ENCODE measurements around the gene CUL5. TPM values are rescaled to one million over a fixed set of nuclear protein-coding genes. Genes with fewer than 3 reads are reported as not detected.
A peak's percentile ranks its signal among the peaks of the same experiment; 100 is the strongest.

Gene CUL5
- total RNA-seq, 1 experiment from 2014 or later = 63.1 TPM

- DNase-seq (ENCODE audit: low spot score) = no peak
- H3K27me3 ChIP-seq (replicated peaks; ENCODE audit: insufficient read depth, low read depth, low read length, poor library complexity) = no peaks in the 10 kb centered on the region
- H3K4me1 ChIP-seq (ENCODE audit: insufficient read depth, low read length, poor library complexity, severe bottlenecking) = peaks cover 9% of the 10 kb centered on the region
- peak overlapping the region; percentile 71 for H3K4me3 ChIP-seq (ENCODE audit: low read depth, low read length, poor library complexity, severe bottlenecking)
- H3K9me3 ChIP-seq (ENCODE audit: low read depth, low read length, poor library complexity, severe bottlenecking) = no peaks in the 10 kb centered on the region
- no peak for TF ChIP-seq CTCF (conservative IDR thresholded peaks at IDR 0.05; ENCODE audit: low read depth, low read length)
- TF ChIP-seq EZH2 (IDR thresholded peaks at IDR 0.05; ENCODE audit: borderline replicate concordance, low read depth, low read length, poor library complexity, severe bottlenecking) = no peak
- ChIA-PET POLR2A (ENCODE audit: low non-redundant PET) (no interaction called here), CTCF (no interaction called here)
- intact Hi-C loops (cut with micrococcal nuclease; ENCODE audit: unreplicated experiment) = no loop called here
- peak overlapping the region; percentile 75 for H3K27ac ChIP-seq (ENCODE audit: low read depth, low read length, poor library complexity, severe bottlenecking)
- TSS peak; percentile 55 for BruUV-seq (replicated peaks)
- no peaks in the 10 kb centered on the region for H3K36me3 ChIP-seq (ENCODE audit: insufficient read depth, low read length, poor library complexity, severe bottlenecking)
These were observed 113.5 kb downstream of the CUL5 start for GRCh38 chr11:108122166-108122628.

- no peak for DNase-seq (ENCODE audit: low spot score)
- H3K27me3 ChIP-seq (replicated peaks; ENCODE audit: insufficient read depth, low read depth, low read length, poor library complexity) = no peaks in the 10 kb centered on the region
- H3K4me1 ChIP-seq (ENCODE audit: insufficient read depth, low read length, poor library complexity, severe bottlenecking) = peaks cover 9% of the 10 kb centered on the region
- no peak overlapping the region for H3K4me3 ChIP-seq (ENCODE audit: low read depth, low read length, poor library complexity, severe bottlenecking)
- H3K27ac ChIP-seq (ENCODE audit: low read depth, low read length, poor library complexity, severe bottlenecking) = no peak overlapping the region
- H3K9me3 ChIP-seq (ENCODE audit: low read depth, low read length, poor library complexity, severe bottlenecking) = no peaks in the 10 kb centered on the region
- POLR2A ChIA-PET (ENCODE audit: low non-redundant PET) = no interaction called here
- TF ChIP-seq CTCF (conservative IDR thresholded peaks at IDR 0.05; ENCODE audit: low read depth, low read length) (no peak), EZH2 (IDR thresholded peaks at IDR 0.05; ENCODE audit: borderline replicate concordance, low read depth, low read length, poor library complexity, severe bottlenecking) (no peak)
- no peaks in the 10 kb centered on the region for H3K36me3 ChIP-seq (ENCODE audit: insufficient read depth, low read length, poor library complexity, severe bottlenecking)
- BruUV-seq (replicated peaks) = no TSS peak
- intact Hi-C loops (cut with micrococcal nuclease; ENCODE audit: unreplicated experiment) = no loop called here
- CTCF ChIA-PET = no interaction called here
These were observed 116.4 kb downstream of the CUL5 start for GRCh38 chr11:108125096-108125495.

GRCh38 chr11:108128772-108129171 lies 120.1 kb downstream of the CUL5 start:
- no peak overlapping the region for H3K27ac ChIP-seq (ENCODE audit: low read depth, low read length, poor library complexity, severe bottlenecking)
- DNase-seq (ENCODE audit: low spot score) = no peak
- H3K4me1 ChIP-seq (ENCODE audit: insufficient read depth, low read length, poor library complexity, severe bottlenecking) = peaks cover 5% of the 10 kb centered on the region
- peaks cover 10% of the 10 kb centered on the region for H3K36me3 ChIP-seq (ENCODE audit: insufficient read depth, low read length, poor library complexity, severe bottlenecking)
- no TSS peak for BruUV-seq (replicated peaks)
- no peaks in the 10 kb centered on the region for H3K27me3 ChIP-seq (replicated peaks; ENCODE audit: insufficient read depth, low read depth, low read length, poor library complexity)
- ChIA-PET CTCF (no interaction called here), POLR2A (ENCODE audit: low non-redundant PET) (no interaction called here)
- no peaks in the 10 kb centered on the region for H3K9me3 ChIP-seq (ENCODE audit: low read depth, low read length, poor library complexity, severe bottlenecking)
- intact Hi-C loops (cut with micrococcal nuclease; ENCODE audit: unreplicated experiment) = no loop called here
- no peak for TF ChIP-seq CTCF (conservative IDR thresholded peaks at IDR 0.05; ENCODE audit: low read depth, low read length)
- TF ChIP-seq EZH2 (IDR thresholded peaks at IDR 0.05; ENCODE audit: borderline replicate concordance, low read depth, low read length, poor library complexity, severe bottlenecking) = no peak
- no peak overlapping the region for H3K4me3 ChIP-seq (ENCODE audit: low read depth, low read length, poor library complexity, severe bottlenecking)
